Measurements from ENCODE around the gene HDAC4. TPM values are rescaled to one million over a fixed set of nuclear protein-coding genes. Genes with fewer than 3 reads are reported as not detected.
A peak's percentile ranks its signal among the peaks of the same experiment; 100 is the strongest.

Gene HDAC4
- polyA plus RNA-seq, 1 donor (not counting 4 experiments of a cell fraction or from before 2014, with no cell fraction given) = 2.9 TPM

DNA sequence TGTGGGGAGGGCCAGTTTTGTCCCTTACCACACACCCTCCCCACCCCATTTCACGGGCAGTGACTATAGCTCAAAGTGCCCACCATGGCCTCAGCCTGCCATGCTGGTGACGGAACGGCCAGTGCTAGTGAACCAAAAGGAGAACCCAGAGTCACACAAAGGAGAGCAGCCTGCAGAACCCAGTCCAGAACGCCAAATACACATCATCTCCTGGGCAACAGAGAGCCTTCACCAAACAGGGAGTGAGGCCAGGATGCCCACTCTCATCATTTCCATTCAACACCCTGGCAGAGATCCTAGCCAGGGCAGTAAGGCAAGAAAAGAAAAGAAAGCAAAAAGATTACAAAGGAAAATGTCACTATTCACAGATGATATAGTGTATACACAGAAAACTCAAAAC is 38.3 kb downstream of the HDAC4 start:
- Histone ChIP-seq H3K9me1 (ENCODE audit: control insufficient read depth, extremely low read depth, insufficient read depth, low read length) (no peaks in the 10 kb centered on the region), H2AFZ (ENCODE audit: control insufficient read depth, low read length) (no peak overlapping the region), H3K27me3 (ENCODE audit: control insufficient read depth, extremely low read depth, insufficient read depth, low read length) (no peaks in the 10 kb centered on the region), H3K4me1 (ENCODE audit: control insufficient read depth, extremely low read depth, insufficient read depth, low read length) (peaks cover 6% of the 10 kb centered on the region), H3K36me3 (ENCODE audit: control insufficient read depth in 2 of 2, extremely low read depth in 1 of 2, insufficient read depth in 2 of 2, low read length in 2 of 2) (no peaks in the 10 kb centered on the region), H3K27ac (ENCODE audit: control insufficient read depth, insufficient read depth, low read length) (no peak overlapping the region), H4K20me1 (ENCODE audit: control insufficient read depth, extremely low read depth, insufficient read depth, low read length) (peaks cover 3% of the 10 kb centered on the region), H3K9ac (ENCODE audit: control insufficient read depth, extremely low read depth, insufficient read depth, low read length) (no peak overlapping the region), H3K4me3 (ENCODE audit: control insufficient read depth in 2 of 3, extremely low read depth in 1 of 3, insufficient read depth in 2 of 3, low read depth in 1 of 3, low read length in 3 of 3) (no peak overlapping the region), H3K79me2 (ENCODE audit: control insufficient read depth, insufficient read depth, low read length) (peaks cover 4% of the 10 kb centered on the region), H3K4me2 (ENCODE audit: control insufficient read depth, extremely low read depth, insufficient read depth, low read depth, low read length) (no peak overlapping the region), H3K9me3 (ENCODE audit: control insufficient read depth, low read depth, low read length) (no peaks in the 10 kb centered on the region)
- DNase-seq (ENCODE audit: low read depth, low spot score) = no peak
- no peak for TF ChIP-seq EZH2 (IDR thresholded peaks at IDR 0.05; ENCODE audit: low read length)
- TF ChIP-seq, protein P1, sequence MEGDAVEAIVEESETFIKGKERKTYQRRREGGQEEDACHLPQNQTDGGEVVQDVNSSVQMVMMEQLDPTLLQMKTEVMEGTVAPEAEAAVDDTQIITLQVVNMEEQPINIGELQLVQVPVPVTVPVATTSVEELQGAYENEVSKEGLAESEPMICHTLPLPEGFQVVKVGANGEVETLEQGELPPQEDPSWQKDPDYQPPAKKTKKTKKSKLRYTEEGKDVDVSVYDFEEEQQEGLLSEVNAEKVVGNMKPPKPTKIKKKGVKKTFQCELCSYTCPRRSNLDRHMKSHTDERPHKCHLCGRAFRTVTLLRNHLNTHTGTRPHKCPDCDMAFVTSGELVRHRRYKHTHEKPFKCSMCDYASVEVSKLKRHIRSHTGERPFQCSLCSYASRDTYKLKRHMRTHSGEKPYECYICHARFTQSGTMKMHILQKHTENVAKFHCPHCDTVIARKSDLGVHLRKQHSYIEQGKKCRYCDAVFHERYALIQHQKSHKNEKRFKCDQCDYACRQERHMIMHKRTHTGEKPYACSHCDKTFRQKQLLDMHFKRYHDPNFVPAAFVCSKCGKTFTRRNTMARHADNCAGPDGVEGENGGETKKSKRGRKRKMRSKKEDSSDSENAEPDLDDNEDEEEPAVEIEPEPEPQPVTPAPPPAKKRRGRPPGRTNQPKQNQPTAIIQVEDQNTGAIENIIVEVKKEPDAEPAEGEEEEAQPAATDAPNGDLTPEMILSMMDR (optimal IDR thresholded peaks at IDR 0.05 in 1 of 3, IDR thresholded peaks at IDR 0.05 in 1 of 3, conservative IDR thresholded peaks at IDR 0.05 in 1 of 3; ENCODE audit: extremely low read depth in 1 of 3, insufficient read depth in 2 of 3, low read length in 3 of 3) = no peak
- FAIRE-seq = no peak
- dilution Hi-C loops (cut with MboI; ENCODE audit: extremely low pct_ligation_motif_present, low sequenced_read_pairs) = no loop called here

GRCh38 chr2:239361311-239361642 is 39.5 kb downstream of the HDAC4 start:
- Histone ChIP-seq H3K79me2 (ENCODE audit: control insufficient read depth, insufficient read depth, low read length) (peaks cover 4% of the 10 kb centered on the region), H3K9me1 (ENCODE audit: control insufficient read depth, extremely low read depth, insufficient read depth, low read length) (no peaks in the 10 kb centered on the region), H2AFZ (ENCODE audit: control insufficient read depth, low read length) (no peak overlapping the region), H3K4me2 (ENCODE audit: control insufficient read depth, extremely low read depth, insufficient read depth, low read depth, low read length) (no peak overlapping the region), H3K4me1 (ENCODE audit: control insufficient read depth, extremely low read depth, insufficient read depth, low read length) (peaks cover 6% of the 10 kb centered on the region), H3K4me3 (ENCODE audit: control insufficient read depth in 2 of 3, extremely low read depth in 1 of 3, insufficient read depth in 2 of 3, low read depth in 1 of 3, low read length in 3 of 3) (no peak overlapping the region), H3K27me3 (ENCODE audit: control insufficient read depth, extremely low read depth, insufficient read depth, low read length) (no peaks in the 10 kb centered on the region), H3K27ac (ENCODE audit: control insufficient read depth, insufficient read depth, low read length) (no peak overlapping the region), H3K9me3 (ENCODE audit: control insufficient read depth, low read depth, low read length) (no peaks in the 10 kb centered on the region), H3K36me3 (ENCODE audit: control insufficient read depth in 2 of 2, extremely low read depth in 1 of 2, insufficient read depth in 2 of 2, low read length in 2 of 2) (no peaks in the 10 kb centered on the region), H3K9ac (ENCODE audit: control insufficient read depth, extremely low read depth, insufficient read depth, low read length) (no peak overlapping the region), H4K20me1 (ENCODE audit: control insufficient read depth, extremely low read depth, insufficient read depth, low read length) (peaks cover 3% of the 10 kb centered on the region)
- FAIRE-seq (no peak), DNase-seq (ENCODE audit: low read depth, low spot score) (no peak)
- TF ChIP-seq, protein P1 (optimal IDR thresholded peaks at IDR 0.05 in 1 of 3, IDR thresholded peaks at IDR 0.05 in 1 of 3, conservative IDR thresholded peaks at IDR 0.05 in 1 of 3; ENCODE audit: extremely low read depth in 1 of 3, insufficient read depth in 2 of 3, low read length in 3 of 3) = peak; percentile 7 to 26 (median 12)
- no peak for TF ChIP-seq EZH2 (IDR thresholded peaks at IDR 0.05; ENCODE audit: low read length)
- dilution Hi-C loops (cut with MboI; ENCODE audit: extremely low pct_ligation_motif_present, low sequenced_read_pairs) = no loop called here
